IMR-90 (cell line): ENCODE data around the gene PNMA8A. TPM values are rescaled to one million over a fixed set of nuclear protein-coding genes. Genes with fewer than 3 reads are reported as not detected.

Experiments
- ATAC-seq: fragments of 200-7000 bp; cut with Tn5 transposase; 2 replicates; pipeline ENCODE4 v1.9.1; 2020; ENCODE audit warnings: low read depth, mild to moderate bottlenecking, moderate library complexity
- BruUV-seq: library from RNA; stranded (reverse); fragments of 400-500 nt; replicated peaks from 2 replicates; lab custom pipeline; 2021; lab: Mats Ljungman, UMichigan
- CTCF ChIA-PET: fragments of 300-600 bp; formaldehyde crosslinking; extraction: SDS; loops from one replicate; lab custom pipeline; 2021; ENCODE audit warnings: antibody characterized with exemption; lab: Yijun Ruan, JAX
- POLR2A ChIA-PET: fragments of 300-600 bp; sonication (Branson Sonifier 250); formaldehyde crosslinking; loops from one replicate; lab custom pipeline; 2022; ENCODE audit warnings: antibody characterized with exemption; ENCODE audit not compliant: unreplicated experiment; lab: Charles Lee
- DNase-seq: peaks from one replicate; pipeline ENCODE4 v3.0.0; 2013
- H2AFZ ChIP-seq: replicated peaks from 2 replicates; pipeline ENCODE3; 2013; ENCODE audit warnings: low read length, mild to moderate bottlenecking; ENCODE audit not compliant: poor library complexity
- H2AK5ac ChIP-seq: 2 replicates; pipeline ENCODE4 v1.6.1; 2013; ENCODE audit warnings: low read depth, low read length, inconsistent platforms
- H2AK9ac ChIP-seq: replicated peaks from 2 replicates; pipeline ENCODE3; 2013; ENCODE audit warnings: mild to moderate bottlenecking, low read depth, low read length, moderate library complexity; ENCODE audit not compliant: poor library complexity
- H2BK120ac ChIP-seq: 2 replicates; pipeline ENCODE4 v1.6.1; 2013; ENCODE audit warnings: low read depth, low read length, inconsistent platforms
- H2BK15ac ChIP-seq: 3 replicates; pipeline ENCODE4 v1.6.1; 2013; ENCODE audit warnings: low read depth, low read length, inconsistent platforms
- H2BK20ac ChIP-seq: 2 replicates; pipeline ENCODE4 v1.6.1; 2013; ENCODE audit warnings: low read depth, mild to moderate bottlenecking, inconsistent platforms, low read length, moderate library complexity
- H2BK5ac ChIP-seq: 2 replicates; pipeline ENCODE4 v1.6.1; 2013; ENCODE audit warnings: mild to moderate bottlenecking, low read depth, low read length, inconsistent platforms; ENCODE audit not compliant: poor library complexity, severe bottlenecking
- H3K14ac ChIP-seq: replicated peaks from 2 replicates; pipeline ENCODE4 v1.6.1; 2013; ENCODE audit warnings: low read depth, low read length, inconsistent platforms
- H3K18ac ChIP-seq: 2 replicates; pipeline ENCODE4 v1.6.1; 2013; ENCODE audit warnings: low read depth, low read length, control low read depth
- H3K23ac ChIP-seq: 2 replicates; pipeline ENCODE4 v1.6.1; 2013; ENCODE audit warnings: low read depth, low read length, inconsistent platforms
- H3K27ac ChIP-seq: 2 replicates; pipeline ENCODE4 v1.5.1; 2013; ENCODE audit warnings: mild to moderate bottlenecking, control low read depth, low read length; ENCODE audit not compliant: insufficient read depth
- H3K27me3 ChIP-seq: 2 replicates; pipeline ENCODE4 v1.6.1; 2013; ENCODE audit warnings: low read length; ENCODE audit not compliant: control insufficient read depth, insufficient read depth
- H3K36me3 ChIP-seq: 2 replicates; pipeline ENCODE4 v1.6.1; 2013; ENCODE audit warnings: low read length, mixed read lengths; ENCODE audit not compliant: control insufficient read depth, insufficient read depth
- H3K4ac ChIP-seq: 2 replicates; pipeline ENCODE4 v1.6.1; 2013; ENCODE audit warnings: low read depth, low read length, inconsistent platforms
- H3K4me1 ChIP-seq: 2 replicates; pipeline ENCODE4 v1.6.1; 2013; ENCODE audit warnings: low read length, mixed read lengths; ENCODE audit not compliant: control insufficient read depth, insufficient read depth
- H3K4me2 ChIP-seq: 2 replicates; pipeline ENCODE4 v1.6.1; 2013; ENCODE audit warnings: low read depth, mild to moderate bottlenecking, control low read depth, low read length, moderate library complexity
- H3K4me3 ChIP-seq: 2 replicates; pipeline ENCODE4 v1.5.1; 2013; ENCODE audit warnings: low read depth, mild to moderate bottlenecking, control low read depth, low read length, moderate library complexity; ENCODE audit not compliant: insufficient read depth
- H3K56ac ChIP-seq: 2 replicates; pipeline ENCODE4 v1.6.1; 2013; ENCODE audit warnings: low read length, inconsistent platforms; ENCODE audit not compliant: insufficient read depth; ENCODE audit errors: extremely low read depth
- H3K79me1 ChIP-seq, 2 experiments: 2 replicates each; pipeline ENCODE4 v1.6.1; 2013; ENCODE audit warnings: low read length in 2 of 2, inconsistent platforms in 1 of 2, low read depth in 1 of 2
- H3K9ac ChIP-seq: 2 replicates; pipeline ENCODE4 v1.6.1; 2013; ENCODE audit warnings: low read depth, low read length, control low read depth
- H3K9me1 ChIP-seq: 2 replicates; pipeline ENCODE4 v1.6.1; 2013; ENCODE audit warnings: low read length, inconsistent platforms; ENCODE audit not compliant: insufficient read depth
- H3K9me3 ChIP-seq: 2 replicates; pipeline ENCODE4 v1.6.1; 2013; ENCODE audit warnings: low read length; ENCODE audit not compliant: control insufficient read depth, insufficient read depth
- H4K20me1 ChIP-seq: 2 replicates; pipeline ENCODE4 v1.6.1; 2013; ENCODE audit warnings: low read length, inconsistent platforms; ENCODE audit not compliant: insufficient read depth
- H4K5ac ChIP-seq: 2 replicates; pipeline ENCODE4 v1.6.1; 2013; ENCODE audit warnings: mild to moderate bottlenecking, low read depth, low read length, control low read depth
- H4K8ac ChIP-seq, 2 experiments: 2 replicates each; pipeline ENCODE4 v1.6.1; 2013; ENCODE audit warnings: low read depth in 2 of 2, low read length in 2 of 2, control low read depth in 1 of 2, inconsistent platforms in 1 of 2
- H4K91ac ChIP-seq: 2 replicates; pipeline ENCODE4 v1.6.1; 2013; ENCODE audit warnings: low read depth, low read length, inconsistent platforms; ENCODE audit not compliant: insufficient read depth
- BHLHE40 ChIP-seq: fragments of 150-350 bp; IDR thresholded peaks from 2 replicates; pipeline ENCODE4 v1.6.1; 2016; ENCODE audit warnings: mild to moderate bottlenecking, low read depth, low read length
- CEBPB ChIP-seq: IDR thresholded peaks from 2 replicates; pipeline ENCODE4 v1.6.1; 2012; ENCODE audit warnings: low read depth, low read length, improper control_type of control experiment
- CHD1 ChIP-seq: IDR thresholded peaks from 2 replicates; pipeline ENCODE4 v1.6.1; 2012; ENCODE audit warnings: low read depth, low read length, improper control_type of control experiment
- CTCF ChIP-seq: conservative IDR thresholded peaks from 2 replicates; pipeline ENCODE4 v1.5.1; 2012; ENCODE audit warnings: mild to moderate bottlenecking, low read depth, low read length, improper control_type of control experiment
- ELK1 ChIP-seq: fragments of 150-350 bp; IDR thresholded peaks from 2 replicates; pipeline ENCODE4 v1.6.1; 2016; ENCODE audit warnings: low read depth, mild to moderate bottlenecking, low read length, moderate library complexity, borderline replicate concordance
- FOS ChIP-seq: fragments of 150-350 bp; IDR thresholded peaks from 2 replicates; pipeline ENCODE4 v1.6.1; 2016; ENCODE audit warnings: low read depth, low read length
- MAFK ChIP-seq: IDR thresholded peaks from 2 replicates; pipeline ENCODE4 v1.6.1; 2012; ENCODE audit warnings: low read depth, low read length, improper control_type of control experiment
- MAZ ChIP-seq: IDR thresholded peaks from 2 replicates; pipeline ENCODE4 v1.6.1; 2012; ENCODE audit warnings: low read depth, mild to moderate bottlenecking, low read length, improper control_type of control experiment, moderate library complexity, borderline replicate concordance
- NFE2L2 ChIP-seq: fragments of 150-350 bp; IDR thresholded peaks from 2 replicates; pipeline ENCODE4 v1.6.1; 2016; ENCODE audit warnings: low read depth, mild to moderate bottlenecking, low read length
- POLR2A ChIP-seq: IDR thresholded peaks from 2 replicates; pipeline ENCODE4 v1.6.1; 2012; ENCODE audit warnings: mild to moderate bottlenecking, low read depth, low read length
- RAD21 ChIP-seq: IDR thresholded peaks from 2 replicates; pipeline ENCODE4 v1.6.1; 2012; ENCODE audit warnings: low read length, improper control_type of control experiment
- RCOR1 ChIP-seq: IDR thresholded peaks from 2 replicates; pipeline ENCODE4 v1.6.1; 2012; ENCODE audit warnings: mild to moderate bottlenecking, low read length, improper control_type of control experiment; ENCODE audit not compliant: insufficient replicate concordance
- RFX5 ChIP-seq: IDR thresholded peaks from 2 replicates; pipeline ENCODE4 v1.8.0; 2012; ENCODE audit warnings: low read depth, mild to moderate bottlenecking, low read length, moderate library complexity
- SMC3 ChIP-seq: fragments of 150-350 bp; IDR thresholded peaks from 2 replicates; pipeline ENCODE4 v1.6.1; 2016; ENCODE audit warnings: low read depth, mild to moderate bottlenecking, antibody characterized with exemption, low read length, moderate library complexity
- USF2 ChIP-seq: fragments of 150-350 bp; IDR thresholded peaks from 2 replicates; pipeline ENCODE4 v1.6.1; 2017; ENCODE audit warnings: mild to moderate bottlenecking, antibody characterized with exemption, low read length, low read depth
- WGBS, 2 experiments: methylation state at CpG; one replicate each; pipeline versions ENCODE4 v1.1.5 to v1.1.7; 2013; ENCODE audit warnings: missing lambda C conversion rate in 2 of 2; ENCODE audit not compliant: insufficient read length in 1 of 2; ENCODE audit errors: extremely low coverage in 2 of 2; 5-methylcytosine and 5-hydroxymethylcytosine counted together
- dilution Hi-C: fragments of 300-500 bp; cut with HindIII; formaldehyde crosslinking; loops from one replicate; pipeline ENCODE4 v1.14.3; 2018; ENCODE audit warnings: low sequenced_read_pairs; ENCODE audit not compliant: unreplicated experiment
- in situ Hi-C: fragments of 300-500 bp; cut with MboI; formaldehyde crosslinking; loops from 3 replicates; pipeline ENCODE4 v1.14.3; 2019; ENCODE audit warnings: low sequenced_read_pairs, inconsistent platforms, mixed read lengths
- intact Hi-C: fragments of 100-400 bp; cut with micrococcal nuclease; formaldehyde crosslinking; loops from 2 replicates; pipeline ENCODE4 v1.10.0; 2022
- polyA plus RNA-seq, 3 experiments: library from polyadenylated mRNA; depleted of rRNA; stranded (reverse); fragments of >200 nt; gene quantifications; 2 replicates each; pipeline ENCODE4 v1.2.3, GENCODE V29; 2012; ENCODE audit warnings: low replicate concordance in 1 of 3
- total RNA-seq: library from RNA; depleted of rRNA; stranded (reverse); fragments of >200 nt; gene quantifications from 2 replicates; pipeline ENCODE4 v1.2.3, GENCODE V29; 2012

The PNMA8A gene
- total and polyA plus RNA-seq, 2 of the 4 experiments (the other 2 are of a cell fraction) = 0.77 to 0.90 TPM

- peak; percentile 68 for DNase-seq
- ChIA-PET CTCF (no interaction called here), POLR2A (no interaction called here)
- TF ChIP-seq POLR2A = no peak
- TF ChIP-seq RFX5 = no peak
- no peak for TF ChIP-seq CEBPB
- no peak for TF ChIP-seq SMC3
- no peak for TF ChIP-seq BHLHE40
- TF ChIP-seq USF2 = no peak
- TF ChIP-seq CHD1 = no peak
- TF ChIP-seq MAFK = no peak
- no peak for TF ChIP-seq CTCF
- TF ChIP-seq FOS = no peak
- TF ChIP-seq RCOR1 = no peak
- no peak for TF ChIP-seq MAZ
- no peak for TF ChIP-seq RAD21
- TF ChIP-seq NFE2L2 = no peak
- TF ChIP-seq ELK1 = no peak
These were observed 44.7 kb downstream of the PNMA8A start for GRCh38 chr19:46426506-46427162.

More at GRCh38 chr19:46426506-46427162, 44.7 kb downstream of the PNMA8A start:
- peaks cover 8% of the 10 kb centered on the region for H3K27me3 ChIP-seq
- H3K9me1 ChIP-seq = peaks cover 3% of the 10 kb centered on the region; the same call in 1 of the 2 replicates
- peak overlapping the region; percentile 72 for H4K5ac ChIP-seq
- H3K4me1 ChIP-seq = 0 out of 2 replicates have a peak, but pooled peaks cover 1% of the 10 kb centered on the region
- peak overlapping the region; percentile 35; the same call in 1 of the 2 replicates for H3K18ac ChIP-seq
- peak overlapping the region; percentile 77; the same call in 1 of the 2 replicates for H3K56ac ChIP-seq
- peak overlapping the region; percentile 52 for H3K4me3 ChIP-seq
- H4K20me1 ChIP-seq = no peaks in the 10 kb centered on the region
- H3K79me1 ChIP-seq = no peaks in the 10 kb centered on the region
- H2BK15ac ChIP-seq = peak overlapping the region; percentile 74; the same call in 1 of the 3 replicates
- dilution Hi-C loops (no loop called here), in situ Hi-C loops (no loop called here), intact Hi-C loops (no loop called here)
- H2BK5ac ChIP-seq = no peak overlapping the region
- no TSS peak for BruUV-seq
- H2BK20ac ChIP-seq = no peak overlapping the region
- H4K91ac ChIP-seq = peak overlapping the region; percentile 91
- H3K4me2 ChIP-seq = peak overlapping the region; percentile 76
- H3K9me3 ChIP-seq = no peaks in the 10 kb centered on the region
- H2AFZ ChIP-seq = peak overlapping the region; percentile 95
- H2BK120ac ChIP-seq = peak overlapping the region; percentile 67
- 9% methylated on average over 7 of the region's 32 CpGs; no CpG with 5 or more reads in 1 of the 2 experiments for WGBS, 2 experiments
- peak overlapping the region; percentile 93 for H4K8ac ChIP-seq
- peak overlapping the region; percentile 74 for H3K9ac ChIP-seq
- peak overlapping the region; percentile 49 for H3K27ac ChIP-seq
- H2AK9ac ChIP-seq = peak overlapping the region; percentile 86
- H3K36me3 ChIP-seq = no peaks in the 10 kb centered on the region
- H3K4ac ChIP-seq = peak overlapping the region; percentile 76
- H3K14ac ChIP-seq = peak overlapping the region; percentile 85
- ATAC-seq = peak; percentile 93
- peak overlapping the region; percentile 28; the same call in 1 of the 2 replicates for H3K23ac ChIP-seq
- 0 out of 2 replicates have a peak overlapping the region, but pooled peaks have one; percentile 7 for H2AK5ac ChIP-seq
